HEK293 (cell line): ENCODE data around the gene CC2D1A.

ENCODE experiments used
- KLF10 ChIP-seq: fragments of 450-650 bp; IDR thresholded peaks from 2 replicates; pipeline ENCODE4 v1.5.1; 2018; ENCODE audit warnings: missing biosample characterization, mild to moderate bottlenecking, missing genetic modification characterization
- TCF7L2 ChIP-seq: IDR thresholded peaks from 2 replicates; pipeline ENCODE4 v1.6.1; 2011; ENCODE audit warnings: low read depth, mild to moderate bottlenecking, inconsistent platforms, low read length, moderate library complexity, borderline replicate concordance
- YY1 ChIP-seq: fragments of 450-650 bp; formaldehyde crosslinking; IDR thresholded peaks from 2 replicates; pipeline ENCODE4 v1.5.1; 2018; ENCODE audit warnings: missing biosample characterization, missing genetic modification characterization
- ZBTB1 ChIP-seq: fragments of 450-650 bp; formaldehyde crosslinking; IDR thresholded peaks from 2 replicates; pipeline ENCODE4 v1.5.1; 2016; ENCODE audit warnings: missing biosample characterization, missing genetic modification characterization
- ZNF138 ChIP-seq: fragments of 450-650 bp; formaldehyde crosslinking; IDR thresholded peaks from 2 replicates; pipeline ENCODE4 v1.5.1; 2016; ENCODE audit warnings: missing biosample characterization, missing genetic modification characterization, borderline replicate concordance
- ZNF175 ChIP-seq: fragments of 450-650 bp; formaldehyde crosslinking; IDR thresholded peaks from 2 replicates; pipeline ENCODE4 v1.5.1; 2016; ENCODE audit warnings: missing biosample characterization, missing genetic modification characterization
- ZNF24 ChIP-seq: fragments of 450-650 bp; formaldehyde crosslinking; IDR thresholded peaks from 2 replicates; pipeline ENCODE4 v1.5.1; 2016; ENCODE audit warnings: missing biosample characterization, missing genetic modification characterization
- ZNF416 ChIP-seq: fragments of 450-650 bp; formaldehyde crosslinking; IDR thresholded peaks from 2 replicates; pipeline ENCODE4 v1.5.1; 2016; ENCODE audit warnings: missing biosample characterization, missing genetic modification characterization
- ZNF585B ChIP-seq: fragments of 450-650 bp; formaldehyde crosslinking; IDR thresholded peaks from 2 replicates; pipeline ENCODE4 v1.5.1; 2016; ENCODE audit warnings: missing biosample characterization, missing genetic modification characterization
- TF ChIP-seq, protein P1 (sequence below): fragments of 450-650 bp; formaldehyde crosslinking; IDR thresholded peaks from 2 replicates; pipeline ENCODE4 v1.5.1; 2016; ENCODE audit warnings: missing biosample characterization, missing genetic modification characterization
- TF ChIP-seq, protein P2 (sequence below): fragments of 450-650 bp; formaldehyde crosslinking; IDR thresholded peaks from 2 replicates; pipeline ENCODE4 v1.5.1; 2016; ENCODE audit warnings: missing biosample characterization, missing genetic modification characterization, low read depth
- TF ChIP-seq, protein P3 (sequence below): fragments of 450-650 bp; formaldehyde crosslinking; IDR thresholded peaks from 2 replicates; pipeline ENCODE4 v1.5.1; 2016; ENCODE audit warnings: missing biosample characterization, missing genetic modification characterization
- TF ChIP-seq, protein P4 (sequence below): fragments of 450-650 bp; IDR thresholded peaks from 2 replicates; pipeline ENCODE4 v1.5.1; 2018; ENCODE audit warnings: missing biosample characterization, missing genetic modification characterization
- TF ChIP-seq, protein P5 (sequence below): fragments of 450-650 bp; formaldehyde crosslinking; IDR thresholded peaks from 2 replicates; pipeline ENCODE4 v1.5.1; 2016; ENCODE audit warnings: missing biosample characterization, missing genetic modification characterization

DNA sequence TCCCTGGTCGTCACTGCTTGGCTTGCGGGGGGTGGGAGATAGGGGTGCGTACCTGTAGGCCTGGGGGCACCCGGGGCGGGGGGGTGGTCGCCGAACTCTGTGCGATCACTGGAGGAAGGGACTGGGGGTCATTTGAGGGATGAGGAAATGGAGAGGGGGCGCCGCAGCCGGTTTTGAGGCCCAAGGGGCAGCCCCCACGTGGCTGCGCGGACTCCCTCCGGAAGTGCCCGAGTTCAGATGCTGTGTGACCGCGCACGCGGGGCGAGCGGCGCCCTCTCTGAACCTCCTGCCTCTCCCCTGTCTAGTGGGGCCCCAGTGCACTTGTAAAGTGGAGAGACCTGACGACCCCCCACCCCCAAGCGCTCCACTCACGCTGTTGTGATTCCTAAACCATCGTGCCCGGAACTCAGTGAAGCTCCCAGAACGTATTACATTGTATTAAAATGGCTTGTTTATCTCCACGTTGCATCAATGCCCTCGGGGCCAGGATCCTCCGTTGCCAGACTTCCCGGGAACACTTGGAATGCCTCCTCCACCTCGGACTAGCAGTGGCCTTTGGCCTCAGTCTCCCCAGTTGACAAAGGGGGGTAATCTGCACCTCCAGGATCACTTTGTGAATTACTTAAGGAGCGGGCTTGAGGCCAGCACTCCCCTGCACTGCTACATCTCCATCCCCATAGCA is 32.0 kb upstream of the CC2D1A start:
- no peak for TF ChIP-seq YY1
- TF ChIP-seq, protein P1, sequence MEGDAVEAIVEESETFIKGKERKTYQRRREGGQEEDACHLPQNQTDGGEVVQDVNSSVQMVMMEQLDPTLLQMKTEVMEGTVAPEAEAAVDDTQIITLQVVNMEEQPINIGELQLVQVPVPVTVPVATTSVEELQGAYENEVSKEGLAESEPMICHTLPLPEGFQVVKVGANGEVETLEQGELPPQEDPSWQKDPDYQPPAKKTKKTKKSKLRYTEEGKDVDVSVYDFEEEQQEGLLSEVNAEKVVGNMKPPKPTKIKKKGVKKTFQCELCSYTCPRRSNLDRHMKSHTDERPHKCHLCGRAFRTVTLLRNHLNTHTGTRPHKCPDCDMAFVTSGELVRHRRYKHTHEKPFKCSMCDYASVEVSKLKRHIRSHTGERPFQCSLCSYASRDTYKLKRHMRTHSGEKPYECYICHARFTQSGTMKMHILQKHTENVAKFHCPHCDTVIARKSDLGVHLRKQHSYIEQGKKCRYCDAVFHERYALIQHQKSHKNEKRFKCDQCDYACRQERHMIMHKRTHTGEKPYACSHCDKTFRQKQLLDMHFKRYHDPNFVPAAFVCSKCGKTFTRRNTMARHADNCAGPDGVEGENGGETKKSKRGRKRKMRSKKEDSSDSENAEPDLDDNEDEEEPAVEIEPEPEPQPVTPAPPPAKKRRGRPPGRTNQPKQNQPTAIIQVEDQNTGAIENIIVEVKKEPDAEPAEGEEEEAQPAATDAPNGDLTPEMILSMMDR: no peak
- TF ChIP-seq, protein P2, sequence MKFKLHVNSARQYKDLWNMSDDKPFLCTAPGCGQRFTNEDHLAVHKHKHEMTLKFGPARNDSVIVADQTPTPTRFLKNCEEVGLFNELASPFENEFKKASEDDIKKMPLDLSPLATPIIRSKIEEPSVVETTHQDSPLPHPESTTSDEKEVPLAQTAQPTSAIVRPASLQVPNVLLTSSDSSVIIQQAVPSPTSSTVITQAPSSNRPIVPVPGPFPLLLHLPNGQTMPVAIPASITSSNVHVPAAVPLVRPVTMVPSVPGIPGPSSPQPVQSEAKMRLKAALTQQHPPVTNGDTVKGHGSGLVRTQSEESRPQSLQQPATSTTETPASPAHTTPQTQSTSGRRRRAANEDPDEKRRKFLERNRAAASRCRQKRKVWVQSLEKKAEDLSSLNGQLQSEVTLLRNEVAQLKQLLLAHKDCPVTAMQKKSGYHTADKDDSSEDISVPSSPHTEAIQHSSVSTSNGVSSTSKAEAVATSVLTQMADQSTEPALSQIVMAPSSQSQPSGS: no peak
- TF ChIP-seq ZNF175 (tag by site-specific recombination): no peak
- no peak for TF ChIP-seq ZNF138
- TF ChIP-seq, protein P3, sequence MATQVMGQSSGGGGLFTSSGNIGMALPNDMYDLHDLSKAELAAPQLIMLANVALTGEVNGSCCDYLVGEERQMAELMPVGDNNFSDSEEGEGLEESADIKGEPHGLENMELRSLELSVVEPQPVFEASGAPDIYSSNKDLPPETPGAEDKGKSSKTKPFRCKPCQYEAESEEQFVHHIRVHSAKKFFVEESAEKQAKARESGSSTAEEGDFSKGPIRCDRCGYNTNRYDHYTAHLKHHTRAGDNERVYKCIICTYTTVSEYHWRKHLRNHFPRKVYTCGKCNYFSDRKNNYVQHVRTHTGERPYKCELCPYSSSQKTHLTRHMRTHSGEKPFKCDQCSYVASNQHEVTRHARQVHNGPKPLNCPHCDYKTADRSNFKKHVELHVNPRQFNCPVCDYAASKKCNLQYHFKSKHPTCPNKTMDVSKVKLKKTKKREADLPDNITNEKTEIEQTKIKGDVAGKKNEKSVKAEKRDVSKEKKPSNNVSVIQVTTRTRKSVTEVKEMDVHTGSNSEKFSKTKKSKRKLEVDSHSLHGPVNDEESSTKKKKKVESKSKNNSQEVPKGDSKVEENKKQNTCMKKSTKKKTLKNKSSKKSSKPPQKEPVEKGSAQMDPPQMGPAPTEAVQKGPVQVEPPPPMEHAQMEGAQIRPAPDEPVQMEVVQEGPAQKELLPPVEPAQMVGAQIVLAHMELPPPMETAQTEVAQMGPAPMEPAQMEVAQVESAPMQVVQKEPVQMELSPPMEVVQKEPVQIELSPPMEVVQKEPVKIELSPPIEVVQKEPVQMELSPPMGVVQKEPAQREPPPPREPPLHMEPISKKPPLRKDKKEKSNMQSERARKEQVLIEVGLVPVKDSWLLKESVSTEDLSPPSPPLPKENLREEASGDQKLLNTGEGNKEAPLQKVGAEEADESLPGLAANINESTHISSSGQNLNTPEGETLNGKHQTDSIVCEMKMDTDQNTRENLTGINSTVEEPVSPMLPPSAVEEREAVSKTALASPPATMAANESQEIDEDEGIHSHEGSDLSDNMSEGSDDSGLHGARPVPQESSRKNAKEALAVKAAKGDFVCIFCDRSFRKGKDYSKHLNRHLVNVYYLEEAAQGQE (tag by site-specific recombination): no peak
- no peak for TF ChIP-seq ZNF585B (tag by site-specific recombination)
- no peak for TF ChIP-seq KLF10 (tag by site-specific recombination)
- TF ChIP-seq, protein P4, sequence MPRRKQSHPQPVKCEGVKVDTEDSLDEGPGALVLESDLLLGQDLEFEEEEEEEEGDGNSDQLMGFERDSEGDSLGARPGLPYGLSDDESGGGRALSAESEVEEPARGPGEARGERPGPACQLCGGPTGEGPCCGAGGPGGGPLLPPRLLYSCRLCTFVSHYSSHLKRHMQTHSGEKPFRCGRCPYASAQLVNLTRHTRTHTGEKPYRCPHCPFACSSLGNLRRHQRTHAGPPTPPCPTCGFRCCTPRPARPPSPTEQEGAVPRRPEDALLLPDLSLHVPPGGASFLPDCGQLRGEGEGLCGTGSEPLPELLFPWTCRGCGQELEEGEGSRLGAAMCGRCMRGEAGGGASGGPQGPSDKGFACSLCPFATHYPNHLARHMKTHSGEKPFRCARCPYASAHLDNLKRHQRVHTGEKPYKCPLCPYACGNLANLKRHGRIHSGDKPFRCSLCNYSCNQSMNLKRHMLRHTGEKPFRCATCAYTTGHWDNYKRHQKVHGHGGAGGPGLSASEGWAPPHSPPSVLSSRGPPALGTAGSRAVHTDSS (tag by site-specific recombination): no peak
- TF ChIP-seq ZNF416: no peak
- TF ChIP-seq, protein P5, sequence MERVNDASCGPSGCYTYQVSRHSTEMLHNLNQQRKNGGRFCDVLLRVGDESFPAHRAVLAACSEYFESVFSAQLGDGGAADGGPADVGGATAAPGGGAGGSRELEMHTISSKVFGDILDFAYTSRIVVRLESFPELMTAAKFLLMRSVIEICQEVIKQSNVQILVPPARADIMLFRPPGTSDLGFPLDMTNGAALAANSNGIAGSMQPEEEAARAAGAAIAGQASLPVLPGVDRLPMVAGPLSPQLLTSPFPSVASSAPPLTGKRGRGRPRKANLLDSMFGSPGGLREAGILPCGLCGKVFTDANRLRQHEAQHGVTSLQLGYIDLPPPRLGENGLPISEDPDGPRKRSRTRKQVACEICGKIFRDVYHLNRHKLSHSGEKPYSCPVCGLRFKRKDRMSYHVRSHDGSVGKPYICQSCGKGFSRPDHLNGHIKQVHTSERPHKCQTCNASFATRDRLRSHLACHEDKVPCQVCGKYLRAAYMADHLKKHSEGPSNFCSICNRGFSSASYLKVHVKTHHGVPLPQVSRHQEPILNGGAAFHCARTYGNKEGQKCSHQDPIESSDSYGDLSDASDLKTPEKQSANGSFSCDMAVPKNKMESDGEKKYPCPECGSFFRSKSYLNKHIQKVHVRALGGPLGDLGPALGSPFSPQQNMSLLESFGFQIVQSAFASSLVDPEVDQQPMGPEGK (tag by site-specific recombination): no peak
- no peak for TF ChIP-seq TCF7L2
- TF ChIP-seq ZBTB1 (tag by site-specific recombination): no peak
- TF ChIP-seq ZNF24: no peak
